HPDE6-E6E7 (cell line): ENCODE results near the gene VPS9D1.
A peak's percentile ranks its signal among the peaks of the same experiment; 100 is the strongest.
"Not testable (repeated sequence)": the region's sequence is repeated elsewhere in the genome, so short reads cannot be mapped to it uniquely, and the experiment has no call there.

Experiments
- DNase-seq: peaks from one replicate; pipeline ENCODE4 v3.0.0; 2011; ENCODE audit warnings: missing footprints; ENCODE audit errors: extremely low spot score

The VPS9D1 gene

GRCh38 chr16:89709716-89710432 lies 10.8 kb downstream of the VPS9D1 start:
- DNase-seq = no peak

GRCh38 chr16:89709166-89709565 lies 11.5 kb downstream of the VPS9D1 start:
- no peak for DNase-seq

- DNase-seq = no peak
These were observed 12.2 kb downstream of the VPS9D1 start for GRCh38 chr16:89708481-89708931.

- DNase-seq = no peak
These were observed 13.0 kb downstream of the VPS9D1 start for GRCh38 chr16:89707695-89708094.

- no peak for DNase-seq
These were observed 14.0 kb downstream of the VPS9D1 start for GRCh38 chr16:89706518-89707260.

- DNase-seq = no peak
These were observed 15.7 kb downstream of the VPS9D1 start for GRCh38 chr16:89705006-89705405.

- no peak for DNase-seq
These were observed 16.4 kb downstream of the VPS9D1 start for GRCh38 chr16:89704281-89704680.

- DNase-seq = peak; percentile 97
These were observed 19.0 kb downstream of the VPS9D1 start, which contains the start of gene SPATA2L for GRCh38 chr16:89701425-89702406. Gene SPATA2L, minus strand, starts transcription at chr16:89701705. Its CDS starts 473 bp downstream, at chr16:89701232.

- peak; percentile 60 for DNase-seq
These were observed 19.9 kb downstream of the VPS9D1 start for GRCh38 chr16:89700649-89701424.

GRCh38 chr16:89700100-89700648 lies 20.5 kb downstream of the VPS9D1 start:
- DNase-seq = peak; percentile 99

GRCh38 chr16:89699629-89700099 lies 21.0 kb downstream of the VPS9D1 start:
- DNase-seq = not testable (repeated sequence)

- DNase-seq = not testable (repeated sequence)
These were observed 22.0 kb downstream of the VPS9D1 start for GRCh38 chr16:89698717-89699116.

- no peak for DNase-seq
These were observed 22.9 kb downstream of the VPS9D1 start for GRCh38 chr16:89697616-89698331.

- no peak for DNase-seq
These were observed 23.5 kb downstream of the VPS9D1 start for GRCh38 chr16:89697161-89697615.

GRCh38 chr16:89696670-89697128 lies 24.0 kb downstream of the VPS9D1 start:
- no peak for DNase-seq

- no peak for DNase-seq
These were observed 24.6 kb downstream of the VPS9D1 start for GRCh38 chr16:89695875-89696669.

- no peak for DNase-seq
These were observed 25.4 kb downstream of the VPS9D1 start for GRCh38 chr16:89695086-89695874.

GRCh38 chr16:89694784-89695085 lies 26.0 kb downstream of the VPS9D1 start:
- DNase-seq = not testable (repeated sequence)
